Memory B cell (primary cell): ENCODE measurements around the gene MYO6.

ENCODE experiments used
- ATAC-seq: fragments of 150-1000 bp; cut with Tn5 transposase; 2 replicates; pipeline ENCODE4 v1.10.0; 2021; ENCODE audit warnings: low read depth, mild to moderate bottlenecking, moderate library complexity
- DNase-seq, 2 donors: peaks; one replicate each; pipeline ENCODE4 v3.0.0; 2022; ENCODE audit warnings: low spot score in 2 of 2
- H3K27ac Mint-ChIP-seq: one replicate; pipeline ENCODE4 v1.8.0; 2022; ENCODE audit warnings: mild to moderate bottlenecking, moderate library complexity, mixed read lengths
- H3K27me3 Mint-ChIP-seq: one replicate; pipeline ENCODE4 v1.8.0; 2022; ENCODE audit warnings: mixed read lengths
- H3K36me3 Mint-ChIP-seq: one replicate; pipeline ENCODE4 v1.8.0; 2022; ENCODE audit warnings: mild to moderate bottlenecking, mixed read lengths
- H3K4me1 Mint-ChIP-seq: one replicate; pipeline ENCODE4 v1.8.0; 2022; ENCODE audit warnings: mixed read lengths
- H3K4me3 Mint-ChIP-seq: one replicate; pipeline ENCODE4 v1.8.0; 2022; ENCODE audit warnings: mild to moderate bottlenecking, moderate library complexity, mixed read lengths
- H3K9me3 Mint-ChIP-seq: one replicate; pipeline ENCODE4 v1.8.0; 2022; ENCODE audit warnings: mixed read lengths

Gene MYO6

GRCh38 chr6:75751443-75751842, 2.4 kb downstream of the MYO6 start:
- H3K9me3 Mint-ChIP-seq, result no peaks in the 10 kb centered on the region
- H3K4me3 Mint-ChIP-seq, result no peak overlapping the region
- no peak overlapping the region for H3K27ac Mint-ChIP-seq
- H3K36me3 Mint-ChIP-seq, result no peaks in the 10 kb centered on the region
- DNase-seq (no peak), ATAC-seq (no peak)
- peaks cover 12% of the 10 kb centered on the region for H3K4me1 Mint-ChIP-seq
- H3K27me3 Mint-ChIP-seq, result peaks cover 14% of the 10 kb centered on the region

GRCh38 chr6:75752365-75752764, 3.3 kb downstream of the MYO6 start:
- no peaks in the 10 kb centered on the region for H3K36me3 Mint-ChIP-seq
- H3K4me1 Mint-ChIP-seq, result peaks cover 10% of the 10 kb centered on the region
- H3K9me3 Mint-ChIP-seq, result no peaks in the 10 kb centered on the region
- H3K4me3 Mint-ChIP-seq, result no peak overlapping the region
- DNase-seq (no peak), ATAC-seq (no peak)
- no peak overlapping the region for H3K27ac Mint-ChIP-seq
- peaks cover 12% of the 10 kb centered on the region for H3K27me3 Mint-ChIP-seq

GRCh38 chr6:75755704-75756103, 6.7 kb downstream of the MYO6 start:
- Mint-ChIP-seq H3K27me3 (peaks cover 14% of the 10 kb centered on the region), H3K36me3 (no peaks in the 10 kb centered on the region), H3K9me3 (no peaks in the 10 kb centered on the region), H3K27ac (no peak overlapping the region), H3K4me3 (no peak overlapping the region), H3K4me1 (no peaks in the 10 kb centered on the region)
- no peak for ATAC-seq
- no peak for DNase-seq

- Mint-ChIP-seq H3K27ac (no peak overlapping the region), H3K4me3 (no peak overlapping the region), H3K27me3 (peaks cover 12% of the 10 kb centered on the region), H3K9me3 (no peaks in the 10 kb centered on the region), H3K36me3 (no peaks in the 10 kb centered on the region), H3K4me1 (no peaks in the 10 kb centered on the region)
- ATAC-seq, result no peak
- no peak for DNase-seq
Measured at GRCh38 chr6:75757295-75757694, 8.3 kb downstream of the MYO6 start.

GRCh38 chr6:75758061-75758460, 9.0 kb downstream of the MYO6 start:
- Mint-ChIP-seq H3K27ac (no peak overlapping the region), H3K4me1 (no peaks in the 10 kb centered on the region), H3K36me3 (no peaks in the 10 kb centered on the region), H3K27me3 (peaks cover 11% of the 10 kb centered on the region), H3K9me3 (no peaks in the 10 kb centered on the region), H3K4me3 (no peak overlapping the region)
- DNase-seq, result no peak
- ATAC-seq, result no peak

- no peaks in the 10 kb centered on the region for H3K4me1 Mint-ChIP-seq
- no peak for ATAC-seq
- no peaks in the 10 kb centered on the region for H3K36me3 Mint-ChIP-seq
- H3K9me3 Mint-ChIP-seq, result no peaks in the 10 kb centered on the region
- H3K27me3 Mint-ChIP-seq, result peaks cover 12% of the 10 kb centered on the region
- no peak overlapping the region for H3K4me3 Mint-ChIP-seq
- DNase-seq, result no peak
- no peak overlapping the region for H3K27ac Mint-ChIP-seq
Measured at GRCh38 chr6:75759207-75759606, 10.2 kb downstream of the MYO6 start.

GRCh38 chr6:75760320-75760719, 11.3 kb downstream of the MYO6 start:
- H3K4me1 Mint-ChIP-seq, result no peaks in the 10 kb centered on the region
- ATAC-seq, result no peak
- no peaks in the 10 kb centered on the region for H3K36me3 Mint-ChIP-seq
- no peak for DNase-seq
- peaks cover 11% of the 10 kb centered on the region for H3K27me3 Mint-ChIP-seq
- no peak overlapping the region for H3K4me3 Mint-ChIP-seq
- no peak overlapping the region for H3K27ac Mint-ChIP-seq
- no peaks in the 10 kb centered on the region for H3K9me3 Mint-ChIP-seq

- no peak for ATAC-seq
- H3K9me3 Mint-ChIP-seq, result no peaks in the 10 kb centered on the region
- H3K27me3 Mint-ChIP-seq, result peaks cover 9% of the 10 kb centered on the region
- no peaks in the 10 kb centered on the region for H3K36me3 Mint-ChIP-seq
- no peak overlapping the region for H3K4me3 Mint-ChIP-seq
- H3K27ac Mint-ChIP-seq, result no peak overlapping the region
- no peaks in the 10 kb centered on the region for H3K4me1 Mint-ChIP-seq
- no peak for DNase-seq
Measured at GRCh38 chr6:75761489-75761888, 12.4 kb downstream of the MYO6 start.

GRCh38 chr6:75762063-75762462, 13.0 kb downstream of the MYO6 start:
- peaks cover 9% of the 10 kb centered on the region for H3K27me3 Mint-ChIP-seq
- DNase-seq, result no peak
- no peaks in the 10 kb centered on the region for H3K9me3 Mint-ChIP-seq
- ATAC-seq, result no peak
- H3K4me1 Mint-ChIP-seq, result no peaks in the 10 kb centered on the region
- H3K36me3 Mint-ChIP-seq, result no peaks in the 10 kb centered on the region
- H3K4me3 Mint-ChIP-seq, result no peak overlapping the region
- no peak overlapping the region for H3K27ac Mint-ChIP-seq

- no peak for DNase-seq
- no peak overlapping the region for H3K4me3 Mint-ChIP-seq
- H3K4me1 Mint-ChIP-seq, result no peaks in the 10 kb centered on the region
- peaks cover 4% of the 10 kb centered on the region for H3K27me3 Mint-ChIP-seq
- no peak overlapping the region for H3K27ac Mint-ChIP-seq
- no peaks in the 10 kb centered on the region for H3K36me3 Mint-ChIP-seq
- H3K9me3 Mint-ChIP-seq, result no peaks in the 10 kb centered on the region
- ATAC-seq, result no peak
Measured at GRCh38 chr6:75766387-75766786, 17.3 kb downstream of the MYO6 start.

- peaks cover 4% of the 10 kb centered on the region for H3K27me3 Mint-ChIP-seq
- H3K9me3 Mint-ChIP-seq, result no peaks in the 10 kb centered on the region
- no peak for DNase-seq
- no peak overlapping the region for H3K4me3 Mint-ChIP-seq
- no peak for ATAC-seq
- no peaks in the 10 kb centered on the region for H3K36me3 Mint-ChIP-seq
- H3K4me1 Mint-ChIP-seq, result no peaks in the 10 kb centered on the region
- no peak overlapping the region for H3K27ac Mint-ChIP-seq
Measured at GRCh38 chr6:75770844-75771243, 21.8 kb downstream of the MYO6 start.

- Mint-ChIP-seq H3K4me3 (no peak overlapping the region), H3K27ac (no peak overlapping the region), H3K4me1 (no peaks in the 10 kb centered on the region), H3K36me3 (no peaks in the 10 kb centered on the region), H3K27me3 (peaks cover 1% of the 10 kb centered on the region), H3K9me3 (no peaks in the 10 kb centered on the region)
- DNase-seq, result no peak
- no peak for ATAC-seq
Measured at GRCh38 chr6:75775219-75775618, 26.2 kb downstream of the MYO6 start.

GRCh38 chr6:75776461-75776860, 27.4 kb downstream of the MYO6 start:
- ATAC-seq (no peak), DNase-seq (no peak)
- Mint-ChIP-seq H3K9me3 (no peaks in the 10 kb centered on the region), H3K4me3 (no peak overlapping the region), H3K27me3 (peaks cover 1% of the 10 kb centered on the region), H3K36me3 (no peaks in the 10 kb centered on the region), H3K27ac (no peak overlapping the region), H3K4me1 (no peaks in the 10 kb centered on the region)

GRCh38 chr6:75778757-75779156, 29.7 kb downstream of the MYO6 start:
- Mint-ChIP-seq H3K4me3 (no peak overlapping the region), H3K36me3 (peaks cover 2% of the 10 kb centered on the region), H3K4me1 (no peaks in the 10 kb centered on the region), H3K27ac (no peak overlapping the region), H3K9me3 (no peaks in the 10 kb centered on the region), H3K27me3 (peaks cover 5% of the 10 kb centered on the region)
- ATAC-seq (no peak), DNase-seq (no peak)

- peaks cover 15% of the 10 kb centered on the region for H3K27me3 Mint-ChIP-seq
- ATAC-seq (no peak), DNase-seq (no peak)
- H3K9me3 Mint-ChIP-seq, result peaks cover 2% of the 10 kb centered on the region
- H3K4me1 Mint-ChIP-seq, result no peaks in the 10 kb centered on the region
- no peak overlapping the region for H3K27ac Mint-ChIP-seq
- H3K4me3 Mint-ChIP-seq, result no peak overlapping the region
- peaks cover 4% of the 10 kb centered on the region for H3K36me3 Mint-ChIP-seq
Measured at GRCh38 chr6:75786152-75786551, 37.1 kb downstream of the MYO6 start.

GRCh38 chr6:75788894-75789293, 39.9 kb downstream of the MYO6 start:
- no peaks in the 10 kb centered on the region for H3K4me1 Mint-ChIP-seq
- ATAC-seq (no peak), DNase-seq (no peak)
- H3K27ac Mint-ChIP-seq, result no peak overlapping the region
- peaks cover 2% of the 10 kb centered on the region for H3K36me3 Mint-ChIP-seq
- peaks cover 2% of the 10 kb centered on the region for H3K9me3 Mint-ChIP-seq
- H3K27me3 Mint-ChIP-seq, result peaks cover 10% of the 10 kb centered on the region
- H3K4me3 Mint-ChIP-seq, result no peak overlapping the region
